Body of pancreas (tissue), 4 donors: ENCODE measurements around the gene IPO11.

Experiments used
- POLR2A ChIP-seq, 3 donors: fragments of 450-650 bp; IDR thresholded peaks; one replicate each; pipeline ENCODE4 v1.6.1; 2016; ENCODE audit warnings: antibody characterized with exemption in 3 of 3, mild to moderate bottlenecking in 2 of 3
- TF ChIP-seq, protein P1 (sequence below), 7 experiments: fragments of 450-650 bp in 4 of 7; fragments of 200-600 bp in 3 of 7; sonication (generic) in 3 of 7; IDR thresholded peaks; one replicate each; pipeline ENCODE4 v1.5.1; 2016 to 2019; ENCODE audit warnings: antibody characterized with exemption in 7 of 7

DNA sequence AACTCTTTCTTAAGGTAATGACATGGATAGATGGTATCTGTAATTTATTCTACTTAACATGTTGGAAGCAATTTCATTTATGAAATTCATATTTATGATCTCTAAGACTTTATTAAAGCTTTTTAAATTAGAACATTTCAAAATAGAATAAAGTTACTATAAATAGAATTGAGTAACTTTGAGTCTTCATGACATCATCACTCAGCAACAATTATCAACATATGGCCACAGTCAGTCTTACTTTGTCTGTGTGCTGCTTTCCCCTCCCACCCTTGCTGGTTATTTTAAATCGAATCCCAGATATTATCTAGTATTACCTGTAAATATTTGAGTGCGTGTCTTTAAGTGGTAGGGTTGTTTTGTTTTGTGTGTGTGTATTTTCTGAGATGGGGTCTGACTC is 65.2 kb downstream of the IPO11 start:
- TF ChIP-seq, protein P1, sequence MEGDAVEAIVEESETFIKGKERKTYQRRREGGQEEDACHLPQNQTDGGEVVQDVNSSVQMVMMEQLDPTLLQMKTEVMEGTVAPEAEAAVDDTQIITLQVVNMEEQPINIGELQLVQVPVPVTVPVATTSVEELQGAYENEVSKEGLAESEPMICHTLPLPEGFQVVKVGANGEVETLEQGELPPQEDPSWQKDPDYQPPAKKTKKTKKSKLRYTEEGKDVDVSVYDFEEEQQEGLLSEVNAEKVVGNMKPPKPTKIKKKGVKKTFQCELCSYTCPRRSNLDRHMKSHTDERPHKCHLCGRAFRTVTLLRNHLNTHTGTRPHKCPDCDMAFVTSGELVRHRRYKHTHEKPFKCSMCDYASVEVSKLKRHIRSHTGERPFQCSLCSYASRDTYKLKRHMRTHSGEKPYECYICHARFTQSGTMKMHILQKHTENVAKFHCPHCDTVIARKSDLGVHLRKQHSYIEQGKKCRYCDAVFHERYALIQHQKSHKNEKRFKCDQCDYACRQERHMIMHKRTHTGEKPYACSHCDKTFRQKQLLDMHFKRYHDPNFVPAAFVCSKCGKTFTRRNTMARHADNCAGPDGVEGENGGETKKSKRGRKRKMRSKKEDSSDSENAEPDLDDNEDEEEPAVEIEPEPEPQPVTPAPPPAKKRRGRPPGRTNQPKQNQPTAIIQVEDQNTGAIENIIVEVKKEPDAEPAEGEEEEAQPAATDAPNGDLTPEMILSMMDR (IDR thresholded peaks at IDR 0.05): no peak
- TF ChIP-seq POLR2A (IDR thresholded peaks at IDR 0.05): no peak
